ENCODE data around the gene PAPPA. TPM values are rescaled to one million over a fixed set of nuclear protein-coding genes. Genes with fewer than 3 reads are reported as not detected.

The PAPPA gene
- total and polyA plus RNA-seq, 2 of the 8 experiments (the other 6 are each of a cell fraction or from before 2014, with no cell fraction given) = 0.18 to 0.63 TPM

DNA sequence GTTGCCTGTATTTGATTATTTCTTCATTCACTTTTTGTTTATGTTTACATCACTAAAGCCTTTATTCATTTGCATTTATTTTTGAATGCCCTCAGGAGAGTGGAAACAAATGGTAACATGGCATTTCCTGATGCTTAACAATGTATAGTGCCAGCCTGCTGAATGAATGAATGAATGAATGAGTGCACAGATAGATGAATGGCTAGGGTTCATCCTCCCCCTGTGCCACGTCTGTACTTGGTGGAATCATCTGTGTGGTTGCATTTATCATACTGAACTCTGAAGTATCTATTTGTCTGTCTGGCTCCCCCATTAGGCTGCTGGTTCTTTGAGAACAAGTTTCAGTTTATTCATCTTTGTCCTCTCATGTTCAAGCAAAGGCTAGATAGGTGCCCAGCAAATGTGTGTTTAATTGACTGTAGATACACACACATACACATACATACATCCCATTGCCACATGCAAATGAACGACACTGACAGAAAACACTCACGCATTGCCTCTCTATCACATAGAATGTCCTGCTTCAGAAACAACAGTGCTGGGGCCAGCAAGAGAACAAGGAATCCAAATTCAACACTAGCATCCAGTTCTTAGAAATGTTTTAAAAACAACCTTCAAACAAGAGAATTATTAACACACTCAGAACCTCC is 150.4 kb downstream of the PAPPA start:
- no peak overlapping the region for H3K9ac ChIP-seq (replicated peaks in 1 of 4; ENCODE audit: extremely low read depth in 1 of 4, low read depth in 3 of 4, low read length in 3 of 4)
- H4K20me1 ChIP-seq (replicated peaks in 1 of 2; ENCODE audit: control insufficient read depth in 1 of 2, insufficient read depth in 2 of 2, low read length in 2 of 2) = no peaks in the 10 kb centered on the region
- no peak overlapping the region for H3K4me2 ChIP-seq (ENCODE audit: insufficient read depth in 1 of 2, low read depth in 2 of 2, low read length in 2 of 2)
- H2BK15ac ChIP-seq (ENCODE audit: low read length) = no peak overlapping the region
- no peaks in the 10 kb centered on the region for H3K23me2 ChIP-seq (ENCODE audit: low read depth, low read length)
- no peak overlapping the region for H2BK120ac ChIP-seq (replicated peaks; ENCODE audit: low read depth, low read length)
- H2BK5ac ChIP-seq (ENCODE audit: low read depth, low read length) = peak overlapping the region; percentile 62; the same call in 1 of the 2 replicates
- H3K27ac ChIP-seq (ENCODE audit: low read depth, low read length) = no peak overlapping the region
- peaks cover 0 to 12% (median 10%) of the 10 kb centered on the region in 4 experiments; a peak in 5 of 7 replicates for H3K4me1 ChIP-seq (replicated peaks in 1 of 4; ENCODE audit: control insufficient read depth in 3 of 4, insufficient read depth in 4 of 4, low read length in 3 of 4)
- TF ChIP-seq CHD1 (IDR thresholded peaks at IDR 0.05; ENCODE audit: low read depth, low read length) = no peak
- TF ChIP-seq SP1 (IDR thresholded peaks at IDR 0.05; ENCODE audit: low read depth, low read length) = no peak
- no peak for TF ChIP-seq BACH1 (IDR thresholded peaks at IDR 0.05; ENCODE audit: low read length)
- TF ChIP-seq RNF2 (IDR thresholded peaks at IDR 0.05; ENCODE audit: borderline replicate concordance, low read depth, low read length, missing control alignments, poor library complexity, severe bottlenecking) = no peak
- TF ChIP-seq CBX8 (IDR thresholded peaks at IDR 0.05; ENCODE audit: borderline replicate concordance, low read depth, low read length) = no peak
- TF ChIP-seq SIN3A (conservative IDR thresholded peaks at IDR 0.05 in 1 of 2, IDR thresholded peaks at IDR 0.05 in 1 of 2; ENCODE audit: low read depth in 1 of 2, low read length in 2 of 2) = no peak
- no peak for TF ChIP-seq RAD21 (IDR thresholded peaks at IDR 0.05 in 1 of 2, conservative IDR thresholded peaks at IDR 0.05 in 1 of 2; ENCODE audit: low read depth in 2 of 2, low read length in 2 of 2)
- no peak for TF ChIP-seq CTBP2 (IDR thresholded peaks at IDR 0.05; ENCODE audit: borderline replicate concordance, insufficient read depth, insufficient read length, low read length)
- TF ChIP-seq, protein P1, sequence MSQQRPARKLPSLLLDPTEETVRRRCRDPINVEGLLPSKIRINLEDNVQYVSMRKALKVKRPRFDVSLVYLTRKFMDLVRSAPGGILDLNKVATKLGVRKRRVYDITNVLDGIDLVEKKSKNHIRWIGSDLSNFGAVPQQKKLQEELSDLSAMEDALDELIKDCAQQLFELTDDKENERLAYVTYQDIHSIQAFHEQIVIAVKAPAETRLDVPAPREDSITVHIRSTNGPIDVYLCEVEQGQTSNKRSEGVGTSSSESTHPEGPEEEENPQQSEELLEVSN (IDR thresholded peaks at IDR 0.05) = no peak
- TF ChIP-seq POU5F1 (IDR thresholded peaks at IDR 0.05; ENCODE audit: low read depth, low read length) = no peak
- no peak for TF ChIP-seq RFX5 (IDR thresholded peaks at IDR 0.05; ENCODE audit: borderline replicate concordance, low read depth, low read length)
- no peak overlapping the region for H4K8ac ChIP-seq (ENCODE audit: extremely low read depth, insufficient read depth, low read length)
- H3K18ac ChIP-seq (ENCODE audit: extremely low read depth, low read length) = no peak overlapping the region
- no peak overlapping the region for H3K14ac ChIP-seq (ENCODE audit: insufficient read length)
- FAIRE-seq = no peak
- H2AK5ac ChIP-seq (ENCODE audit: low read depth, low read length) = no peak overlapping the region
- no peak overlapping the region for H4K5ac ChIP-seq (ENCODE audit: insufficient read length, low read depth, low read length)
- H3K79me1 ChIP-seq (ENCODE audit: low read depth, low read length) = no peaks in the 10 kb centered on the region
- peaks cover 0 to 2% (median 0%) of the 10 kb centered on the region in 4 experiments; a peak in 2 of 7 replicates for H3K27me3 ChIP-seq (replicated peaks in 1 of 4; ENCODE audit: control insufficient read depth in 3 of 4, extremely low read depth in 1 of 4, insufficient read depth in 3 of 4, low read length in 3 of 4)
- DNase-seq (ENCODE audit: low read depth in 1 of 2, low spot score in 2 of 2) = no peak
- peak overlapping the region in 1 of 4 experiments; percentile 4; a peak in 1 of 8 replicates for H3K4me3 ChIP-seq (ENCODE audit: extremely low read depth in 1 of 4, insufficient read depth in 2 of 4, low read depth in 3 of 4, low read length in 4 of 4)
- 66% methylated on average over 3 of the region's 3 CpGs; no CpG with 5 or more reads in 1 of the 2 experiments for WGBS, 2 experiments (ENCODE audit: extremely low coverage in 1 of 2, insufficient coverage in 1 of 2, insufficient read length in 1 of 2, insufficient replicate concordance in 2 of 2, low coverage in 1 of 2, low lambda C conversion rate in 2 of 2, missing lambda C conversion rate in 1 of 2)
- POLR2A ChIA-PET (ENCODE audit: partially characterized antibody) = interaction anchor here (1.5 kb wide), 1 partner anchor 17 kb away, joined by 10 read pairs; no protein-coding TSS in a partner anchor
- H3K23ac ChIP-seq (ENCODE audit: insufficient read length) = no peak overlapping the region
- no peaks in the 10 kb centered on the region for H3K36me3 ChIP-seq (ENCODE audit: control insufficient read depth in 2 of 4, insufficient read depth in 4 of 4, low read length in 3 of 4)
- CTCF ChIA-PET (ENCODE audit: partially characterized antibody) = interaction anchor here (0.7 to 1.7 kb wide), 4 partner anchors 11 to 286 kb away, joined by 3 to 5 read pairs (median 4); no protein-coding TSS in a partner anchor
- H3K9me3 ChIP-seq (ENCODE audit: insufficient read depth in 2 of 2, low read depth in 1 of 2, low read length in 1 of 2) = no peaks in the 10 kb centered on the region
- no peak overlapping the region for H4K91ac ChIP-seq (replicated peaks; ENCODE audit: insufficient read length, low read length)
- no peaks in the 10 kb centered on the region for H3K79me2 ChIP-seq (ENCODE audit: control insufficient read depth in 1 of 2, insufficient read depth in 2 of 2, low read length in 2 of 2)
- no peak overlapping the region for H3K4ac ChIP-seq (replicated peaks; ENCODE audit: insufficient read length, low read depth, low read length)
- H2BK20ac ChIP-seq (ENCODE audit: low read length) = no peak overlapping the region; the same call in 1 of the 2 replicates
- H2BK12ac ChIP-seq (ENCODE audit: low read depth, low read length) = no peak overlapping the region; the same call in 1 of the 2 replicates
- H2AFZ ChIP-seq (ENCODE audit: low read length) = no peak overlapping the region
- no peak overlapping the region for H3K56ac ChIP-seq (replicated peaks; ENCODE audit: insufficient read length, low read depth, low read length)

Measured in H1 (cell line).